GM20000 (cell line): Measurements from ENCODE around the gene SH3GLB1.

Experiments
- DNase-seq: peaks from one replicate; pipeline ENCODE4 v3.0.0; 2012; ENCODE audit warnings: low spot score
- CTCF ChIP-seq: IDR thresholded peaks from 2 replicates; pipeline ENCODE4 v1.5.1; 2012; ENCODE audit warnings: mild to moderate bottlenecking, control low read depth; ENCODE audit errors: extremely low read depth, missing control alignments

The SH3GLB1 gene

GRCh38 chr1:86751923-86752322, 47.5 kb downstream of the SH3GLB1 start:
- no peak for TF ChIP-seq CTCF
- no peak for DNase-seq

- DNase-seq, result no peak
- no peak for TF ChIP-seq CTCF
Observed at GRCh38 chr1:86753700-86754099, 49.3 kb downstream of the SH3GLB1 start.

GRCh38 chr1:86754265-86754974, 50.0 kb downstream of the SH3GLB1 start:
- DNase-seq, result no peak
- no peak for TF ChIP-seq CTCF

- no peak for DNase-seq
Observed at GRCh38 chr1:86756062-86756406, 51.7 kb downstream of the SH3GLB1 start.

DNA sequence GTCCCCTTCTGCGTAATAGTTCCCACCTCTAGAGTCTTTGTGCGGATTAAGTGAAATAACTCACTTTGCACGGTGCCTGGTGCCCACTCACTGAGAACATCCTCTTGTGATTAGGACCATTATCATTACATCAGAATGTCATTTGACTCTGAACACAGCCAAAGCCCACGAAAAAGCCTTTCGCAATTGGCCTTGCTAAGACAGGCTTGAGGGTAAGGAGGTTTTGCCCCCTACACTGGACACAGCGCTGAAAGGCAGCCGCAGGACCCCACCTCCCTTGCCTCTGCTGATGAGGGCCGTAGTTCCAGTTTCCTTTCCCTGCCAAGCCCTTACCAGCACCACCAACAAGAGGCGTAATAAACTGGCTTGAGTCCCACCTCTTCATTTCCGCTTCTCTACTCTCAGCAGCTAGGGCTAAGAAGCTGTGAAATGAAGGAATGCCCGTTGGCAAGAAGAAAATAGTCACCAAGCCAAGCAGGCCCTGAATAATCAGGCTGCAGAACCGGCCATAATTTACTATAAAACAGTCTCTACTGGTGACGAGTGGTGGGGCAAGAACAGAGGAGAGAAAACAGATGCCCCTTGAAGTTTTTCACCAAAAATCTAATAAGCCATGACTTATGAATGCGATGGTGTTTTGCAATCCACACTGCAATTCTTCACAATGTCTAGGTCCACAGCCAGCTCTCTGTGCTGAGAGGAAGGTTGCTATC, 53.1 kb downstream of the SH3GLB1 start:
- no peak for TF ChIP-seq CTCF
- no peak for DNase-seq

More at GRCh38 chr1:86756062-86756406, 51.7 kb downstream of the SH3GLB1 start:
- TF ChIP-seq CTCF, result no peak

- no peak for TF ChIP-seq CTCF
- DNase-seq, result no peak
Observed at GRCh38 chr1:86758570-86758969, 54.2 kb downstream of the SH3GLB1 start.

DNA sequence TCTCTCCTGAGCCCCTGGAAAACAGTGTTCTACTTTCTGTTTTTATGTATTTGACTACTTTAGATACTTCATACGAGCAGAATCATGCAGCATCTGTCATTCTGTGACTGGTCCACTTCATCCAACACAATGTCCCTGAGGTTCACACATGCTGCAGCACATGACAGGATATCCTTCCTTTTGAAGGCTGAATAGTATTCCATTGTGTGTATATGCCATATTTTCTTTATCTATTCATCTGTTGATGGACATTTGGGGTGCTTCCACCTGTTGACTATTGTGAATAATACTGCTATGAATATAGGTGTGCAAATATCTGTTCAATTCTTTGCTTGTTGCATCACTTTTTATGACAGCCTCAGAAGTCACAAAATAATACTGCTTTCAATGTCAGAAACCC, 55.8 kb downstream of the SH3GLB1 start:
- TF ChIP-seq CTCF, result no peak
- DNase-seq, result no peak
